K562 (cell line): Measurements from ENCODE around the gene GNAI2. TPM values are rescaled to one million over a fixed set of nuclear protein-coding genes. Genes with fewer than 3 reads are reported as not detected.

Source experiments
- CREM ChIP-seq: IDR thresholded peaks from 2 replicates; pipeline ENCODE4 v1.6.1; 2014; ENCODE audit warnings: antibody characterized with exemption, low read depth
- CTBP1 ChIP-seq: fragments of 450-650 bp; IDR thresholded peaks from 2 replicates; pipeline ENCODE4 v1.6.1; 2016; ENCODE audit warnings: borderline replicate concordance
- ETV1 ChIP-seq: fragments of 450-650 bp; conservative IDR thresholded peaks from 2 replicates; pipeline ENCODE4 v1.6.1; 2016; ENCODE audit warnings: missing genetic modification characterization, control low read depth, low read depth, missing compliant biosample characterization
- ZEB2 ChIP-seq: fragments of 450-650 bp; IDR thresholded peaks from 2 replicates; pipeline ENCODE4 v1.6.1; 2016
- polyA plus RNA-seq, 8 experiments: library from polyadenylated mRNA; depleted of rRNA in 4 of 8; stranded (reverse) in 5 of 8; unstranded in 3 of 8; fragments of >200 nt; fragmentation: Nextera tagmentation in 2 of 8; fragmentation: Illumina TruSeq in 1 of 8; extraction: Ambion mirVana in 2 of 8; extraction: Trizol in 1 of 8; gene quantifications; 2 replicates each; pipeline versions ENCODE4 v1.2.1 to v1.2.3, GENCODE V29; 2011 to 2014; ENCODE audit warnings: inconsistent platforms in 1 of 8, missing spikeins in 1 of 8
- total RNA-seq, 7 experiments: library from RNA; depleted of rRNA in 6 of 7; stranded (reverse); fragments of >200 nt in 6 of 7; fragmentation: Illumina TruSeq in 2 of 7; extraction: Trizol in 2 of 7; gene quantifications; 2 replicates each; pipeline versions ENCODE4 v1.2.1 to v1.2.3, GENCODE V29; 2011 to 2021; ENCODE audit warnings: low replicate concordance in 1 of 7
- TF ChIP-seq, protein P1 (sequence below): fragments of 200-600 bp; sonication (generic); IDR thresholded peaks from one replicate; pipeline ENCODE4 v1.6.1; 2012; ENCODE audit warnings: mild to moderate bottlenecking, low read depth, low read length, inconsistent platforms
- TF ChIP-seq, protein P2 (sequence below): fragments of 200-800 bp; sonication (Bioruptor generic); IDR thresholded peaks from 2 replicates; pipeline ENCODE4 v1.6.1; 2017; ENCODE audit warnings: missing genetic modification characterization, missing compliant biosample characterization
- TF ChIP-seq, protein P3 (sequence below): fragments of 450-650 bp; IDR thresholded peaks from 2 replicates; pipeline ENCODE4 v1.6.1; 2018; ENCODE audit not compliant: partially characterized antibody
- TF ChIP-seq, protein P4 (sequence below), 2 experiments: fragments of 450-650 bp; IDR thresholded peaks; 2 replicates each; pipeline ENCODE4 v1.6.1; 2016

Gene GNAI2
- total and polyA plus RNA-seq, 9 of the 15 experiments (the other 6 are each of a cell fraction or from before 2014, with no cell fraction given) = 1.1 to 72.2 (median 42.7) TPM

DNA sequence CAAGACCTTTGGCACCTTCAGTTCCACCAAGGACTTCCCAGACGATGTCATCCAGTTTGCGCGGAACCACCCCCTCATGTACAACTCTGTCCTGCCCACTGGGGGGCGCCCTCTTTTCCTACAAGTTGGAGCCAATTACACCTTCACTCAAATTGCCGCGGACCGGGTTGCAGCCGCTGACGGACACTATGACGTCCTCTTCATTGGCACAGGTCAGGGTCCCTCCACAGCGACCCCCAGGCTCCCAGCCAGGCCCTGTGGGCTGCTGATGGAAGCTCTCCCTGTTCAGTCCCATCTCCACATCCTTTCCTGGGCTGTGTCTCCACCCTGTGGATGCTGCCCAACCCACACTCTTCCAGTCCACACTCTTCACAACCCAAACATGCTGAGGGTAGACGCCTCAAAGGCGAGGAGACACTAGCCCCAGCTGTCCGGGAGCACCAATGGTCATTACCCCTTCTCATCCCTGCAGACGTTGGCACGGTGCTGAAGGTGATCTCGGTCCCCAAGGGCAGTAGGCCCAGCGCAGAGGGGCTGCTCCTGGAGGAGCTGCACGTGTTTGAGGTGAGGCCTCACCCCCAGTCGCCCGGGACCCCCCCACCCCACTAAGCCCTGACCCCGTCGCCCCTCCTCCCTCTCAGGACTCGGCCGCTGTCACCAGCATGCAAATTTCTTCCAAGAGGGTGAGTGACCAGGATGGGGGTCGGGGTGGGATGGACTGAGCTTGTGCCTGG, 38.5 kb downstream of the GNAI2 start (continued):
- TF ChIP-seq ETV1 (no peak), ZEB2 (peak; percentile 37; the same call in 1 of the 2 replicates), CTBP1 (peak; percentile 56; the same call in 1 of the 2 replicates), CREM (0 out of 2 replicates have a peak, but pooled peaks have one; percentile 48)
- TF ChIP-seq, protein P1, sequence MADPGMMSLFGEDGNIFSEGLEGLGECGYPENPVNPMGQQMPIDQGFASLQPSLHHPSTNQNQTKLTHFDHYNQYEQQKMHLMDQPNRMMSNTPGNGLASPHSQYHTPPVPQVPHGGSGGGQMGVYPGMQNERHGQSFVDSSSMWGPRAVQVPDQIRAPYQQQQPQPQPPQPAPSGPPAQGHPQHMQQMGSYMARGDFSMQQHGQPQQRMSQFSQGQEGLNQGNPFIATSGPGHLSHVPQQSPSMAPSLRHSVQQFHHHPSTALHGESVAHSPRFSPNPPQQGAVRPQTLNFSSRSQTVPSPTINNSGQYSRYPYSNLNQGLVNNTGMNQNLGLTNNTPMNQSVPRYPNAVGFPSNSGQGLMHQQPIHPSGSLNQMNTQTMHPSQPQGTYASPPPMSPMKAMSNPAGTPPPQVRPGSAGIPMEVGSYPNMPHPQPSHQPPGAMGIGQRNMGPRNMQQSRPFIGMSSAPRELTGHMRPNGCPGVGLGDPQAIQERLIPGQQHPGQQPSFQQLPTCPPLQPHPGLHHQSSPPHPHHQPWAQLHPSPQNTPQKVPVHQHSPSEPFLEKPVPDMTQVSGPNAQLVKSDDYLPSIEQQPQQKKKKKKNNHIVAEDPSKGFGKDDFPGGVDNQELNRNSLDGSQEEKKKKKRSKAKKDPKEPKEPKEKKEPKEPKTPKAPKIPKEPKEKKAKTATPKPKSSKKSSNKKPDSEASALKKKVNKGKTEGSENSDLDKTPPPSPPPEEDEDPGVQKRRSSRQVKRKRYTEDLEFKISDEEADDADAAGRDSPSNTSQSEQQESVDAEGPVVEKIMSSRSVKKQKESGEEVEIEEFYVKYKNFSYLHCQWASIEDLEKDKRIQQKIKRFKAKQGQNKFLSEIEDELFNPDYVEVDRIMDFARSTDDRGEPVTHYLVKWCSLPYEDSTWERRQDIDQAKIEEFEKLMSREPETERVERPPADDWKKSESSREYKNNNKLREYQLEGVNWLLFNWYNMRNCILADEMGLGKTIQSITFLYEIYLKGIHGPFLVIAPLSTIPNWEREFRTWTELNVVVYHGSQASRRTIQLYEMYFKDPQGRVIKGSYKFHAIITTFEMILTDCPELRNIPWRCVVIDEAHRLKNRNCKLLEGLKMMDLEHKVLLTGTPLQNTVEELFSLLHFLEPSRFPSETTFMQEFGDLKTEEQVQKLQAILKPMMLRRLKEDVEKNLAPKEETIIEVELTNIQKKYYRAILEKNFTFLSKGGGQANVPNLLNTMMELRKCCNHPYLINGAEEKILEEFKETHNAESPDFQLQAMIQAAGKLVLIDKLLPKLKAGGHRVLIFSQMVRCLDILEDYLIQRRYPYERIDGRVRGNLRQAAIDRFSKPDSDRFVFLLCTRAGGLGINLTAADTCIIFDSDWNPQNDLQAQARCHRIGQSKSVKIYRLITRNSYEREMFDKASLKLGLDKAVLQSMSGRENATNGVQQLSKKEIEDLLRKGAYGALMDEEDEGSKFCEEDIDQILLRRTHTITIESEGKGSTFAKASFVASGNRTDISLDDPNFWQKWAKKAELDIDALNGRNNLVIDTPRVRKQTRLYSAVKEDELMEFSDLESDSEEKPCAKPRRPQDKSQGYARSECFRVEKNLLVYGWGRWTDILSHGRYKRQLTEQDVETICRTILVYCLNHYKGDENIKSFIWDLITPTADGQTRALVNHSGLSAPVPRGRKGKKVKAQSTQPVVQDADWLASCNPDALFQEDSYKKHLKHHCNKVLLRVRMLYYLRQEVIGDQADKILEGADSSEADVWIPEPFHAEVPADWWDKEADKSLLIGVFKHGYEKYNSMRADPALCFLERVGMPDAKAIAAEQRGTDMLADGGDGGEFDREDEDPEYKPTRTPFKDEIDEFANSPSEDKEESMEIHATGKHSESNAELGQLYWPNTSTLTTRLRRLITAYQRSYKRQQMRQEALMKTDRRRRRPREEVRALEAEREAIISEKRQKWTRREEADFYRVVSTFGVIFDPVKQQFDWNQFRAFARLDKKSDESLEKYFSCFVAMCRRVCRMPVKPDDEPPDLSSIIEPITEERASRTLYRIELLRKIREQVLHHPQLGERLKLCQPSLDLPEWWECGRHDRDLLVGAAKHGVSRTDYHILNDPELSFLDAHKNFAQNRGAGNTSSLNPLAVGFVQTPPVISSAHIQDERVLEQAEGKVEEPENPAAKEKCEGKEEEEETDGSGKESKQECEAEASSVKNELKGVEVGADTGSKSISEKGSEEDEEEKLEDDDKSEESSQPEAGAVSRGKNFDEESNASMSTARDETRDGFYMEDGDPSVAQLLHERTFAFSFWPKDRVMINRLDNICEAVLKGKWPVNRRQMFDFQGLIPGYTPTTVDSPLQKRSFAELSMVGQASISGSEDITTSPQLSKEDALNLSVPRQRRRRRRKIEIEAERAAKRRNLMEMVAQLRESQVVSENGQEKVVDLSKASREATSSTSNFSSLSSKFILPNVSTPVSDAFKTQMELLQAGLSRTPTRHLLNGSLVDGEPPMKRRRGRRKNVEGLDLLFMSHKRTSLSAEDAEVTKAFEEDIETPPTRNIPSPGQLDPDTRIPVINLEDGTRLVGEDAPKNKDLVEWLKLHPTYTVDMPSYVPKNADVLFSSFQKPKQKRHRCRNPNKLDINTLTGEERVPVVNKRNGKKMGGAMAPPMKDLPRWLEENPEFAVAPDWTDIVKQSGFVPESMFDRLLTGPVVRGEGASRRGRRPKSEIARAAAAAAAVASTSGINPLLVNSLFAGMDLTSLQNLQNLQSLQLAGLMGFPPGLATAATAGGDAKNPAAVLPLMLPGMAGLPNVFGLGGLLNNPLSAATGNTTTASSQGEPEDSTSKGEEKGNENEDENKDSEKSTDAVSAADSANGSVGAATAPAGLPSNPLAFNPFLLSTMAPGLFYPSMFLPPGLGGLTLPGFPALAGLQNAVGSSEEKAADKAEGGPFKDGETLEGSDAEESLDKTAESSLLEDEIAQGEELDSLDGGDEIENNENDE = no peak
- TF ChIP-seq, protein P2, sequence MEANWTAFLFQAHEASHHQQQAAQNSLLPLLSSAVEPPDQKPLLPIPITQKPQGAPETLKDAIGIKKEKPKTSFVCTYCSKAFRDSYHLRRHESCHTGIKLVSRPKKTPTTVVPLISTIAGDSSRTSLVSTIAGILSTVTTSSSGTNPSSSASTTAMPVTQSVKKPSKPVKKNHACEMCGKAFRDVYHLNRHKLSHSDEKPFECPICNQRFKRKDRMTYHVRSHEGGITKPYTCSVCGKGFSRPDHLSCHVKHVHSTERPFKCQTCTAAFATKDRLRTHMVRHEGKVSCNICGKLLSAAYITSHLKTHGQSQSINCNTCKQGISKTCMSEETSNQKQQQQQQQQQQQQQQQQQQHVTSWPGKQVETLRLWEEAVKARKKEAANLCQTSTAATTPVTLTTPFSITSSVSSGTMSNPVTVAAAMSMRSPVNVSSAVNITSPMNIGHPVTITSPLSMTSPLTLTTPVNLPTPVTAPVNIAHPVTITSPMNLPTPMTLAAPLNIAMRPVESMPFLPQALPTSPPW = 0 out of 2 replicates have a peak, but pooled peaks have one; percentile 14
- TF ChIP-seq, protein P3, sequence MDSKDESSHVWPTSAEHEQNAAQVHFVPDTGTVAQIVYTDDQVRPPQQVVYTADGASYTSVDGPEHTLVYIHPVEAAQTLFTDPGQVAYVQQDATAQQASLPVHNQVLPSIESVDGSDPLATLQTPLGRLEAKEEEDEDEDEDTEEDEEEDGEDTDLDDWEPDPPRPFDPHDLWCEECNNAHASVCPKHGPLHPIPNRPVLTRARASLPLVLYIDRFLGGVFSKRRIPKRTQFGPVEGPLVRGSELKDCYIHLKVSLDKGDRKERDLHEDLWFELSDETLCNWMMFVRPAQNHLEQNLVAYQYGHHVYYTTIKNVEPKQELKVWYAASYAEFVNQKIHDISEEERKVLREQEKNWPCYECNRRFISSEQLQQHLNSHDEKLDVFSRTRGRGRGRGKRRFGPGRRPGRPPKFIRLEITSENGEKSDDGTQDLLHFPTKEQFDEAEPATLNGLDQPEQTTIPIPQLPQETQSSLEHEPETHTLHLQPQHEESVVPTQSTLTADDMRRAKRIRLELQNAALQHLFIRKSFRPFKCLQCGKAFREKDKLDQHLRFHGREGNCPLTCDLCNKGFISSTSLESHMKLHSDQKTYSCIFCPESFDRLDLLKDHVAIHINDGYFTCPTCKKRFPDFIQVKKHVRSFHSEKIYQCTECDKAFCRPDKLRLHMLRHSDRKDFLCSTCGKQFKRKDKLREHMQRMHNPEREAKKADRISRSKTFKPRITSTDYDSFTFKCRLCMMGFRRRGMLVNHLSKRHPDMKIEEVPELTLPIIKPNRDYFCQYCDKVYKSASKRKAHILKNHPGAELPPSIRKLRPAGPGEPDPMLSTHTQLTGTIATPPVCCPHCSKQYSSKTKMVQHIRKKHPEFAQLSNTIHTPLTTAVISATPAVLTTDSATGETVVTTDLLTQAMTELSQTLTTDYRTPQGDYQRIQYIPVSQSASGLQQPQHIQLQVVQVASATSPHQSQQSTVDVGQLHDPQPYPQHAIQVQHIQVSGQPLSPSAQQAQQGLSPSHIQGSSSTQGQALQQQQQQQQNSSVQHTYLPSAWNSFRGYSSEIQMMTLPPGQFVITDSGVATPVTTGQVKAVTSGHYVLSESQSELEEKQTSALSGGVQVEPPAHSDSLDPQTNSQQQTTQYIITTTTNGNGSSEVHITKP = no peak
- TF ChIP-seq, protein P4, sequence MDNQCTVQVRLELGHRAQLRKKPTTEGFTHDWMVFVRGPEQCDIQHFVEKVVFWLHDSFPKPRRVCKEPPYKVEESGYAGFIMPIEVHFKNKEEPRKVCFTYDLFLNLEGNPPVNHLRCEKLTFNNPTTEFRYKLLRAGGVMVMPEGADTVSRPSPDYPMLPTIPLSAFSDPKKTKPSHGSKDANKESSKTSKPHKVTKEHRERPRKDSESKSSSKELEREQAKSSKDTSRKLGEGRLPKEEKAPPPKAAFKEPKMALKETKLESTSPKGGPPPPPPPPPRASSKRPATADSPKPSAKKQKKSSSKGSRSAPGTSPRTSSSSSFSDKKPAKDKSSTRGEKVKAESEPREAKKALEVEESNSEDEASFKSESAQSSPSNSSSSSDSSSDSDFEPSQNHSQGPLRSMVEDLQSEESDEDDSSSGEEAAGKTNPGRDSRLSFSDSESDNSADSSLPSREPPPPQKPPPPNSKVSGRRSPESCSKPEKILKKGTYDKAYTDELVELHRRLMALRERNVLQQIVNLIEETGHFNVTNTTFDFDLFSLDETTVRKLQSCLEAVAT (IDR thresholded peaks at IDR 0.05) = peak in 1 of 2 experiments; percentile 48; a peak in 1 of 4 replicates
